Heart left ventricle (tissue), 16 donors: ENCODE data around the gene TUBA8. TPM values are rescaled to one million over a fixed set of nuclear protein-coding genes. Genes with fewer than 3 reads are reported as not detected.

Experiments
- ATAC-seq, 4 donors: fragments of 200-7000 bp; cut with Tn5 transposase; one replicate each; pipeline ENCODE4 v1.9.1; 2020 to 2022; ENCODE audit warnings: moderate library complexity in 4 of 4, mild to moderate bottlenecking in 3 of 4, moderate number of reproducible peaks in 1 of 4
- DNase-seq, 5 donors: peaks; one replicate each; pipeline ENCODE4 v3.0.0-alpha.2; 2020
- H3K27ac ChIP-seq, 12 donors: fragments of 200-600 bp; sonication (generic) in 4 of 12; one replicate each; pipeline versions ENCODE4 v1.5.0 to v1.8.0; 2016 to 2022; ENCODE audit warnings: mild to moderate bottlenecking in 2 of 12
- H3K27me3 ChIP-seq, 9 donors: fragments of 200-600 bp; sonication (generic) in 2 of 9; one replicate each; pipeline versions ENCODE4 v1.5.1 to v1.8.0; 2016 to 2022; ENCODE audit warnings: mild to moderate bottlenecking in 3 of 9
- H3K36me3 ChIP-seq, 9 donors: fragments of 200-600 bp; sonication (generic) in 2 of 9; one replicate each; pipeline versions ENCODE4 v1.5.0 to v1.8.0; 2018 to 2022; ENCODE audit warnings: mild to moderate bottlenecking in 2 of 9
- H3K4me1 ChIP-seq, 12 donors: fragments of 200-600 bp; sonication (generic) in 4 of 12; one replicate each; pipeline versions ENCODE4 v1.5.0 to v1.8.0; 2016 to 2022; ENCODE audit warnings: mild to moderate bottlenecking in 3 of 12
- H3K4me3 ChIP-seq, 12 donors: fragments of 200-600 bp; sonication (generic) in 4 of 12; one replicate each; pipeline versions ENCODE4 v1.5.0 to v1.8.0; 2017 to 2022; ENCODE audit warnings: mild to moderate bottlenecking in 9 of 12, moderate library complexity in 4 of 12
- H3K9me3 ChIP-seq, 12 donors: fragments of 200-600 bp; sonication (generic) in 4 of 12; one replicate each; pipeline versions ENCODE4 v1.5.0 to v1.8.0; 2016 to 2022; ENCODE audit warnings: mild to moderate bottlenecking in 1 of 12
- CTCF ChIP-seq, 12 donors: fragments of 200-600 bp; sonication (generic) in 4 of 12; IDR thresholded peaks; one replicate each; pipeline versions ENCODE4 v1.5.0 to v1.8.0; 2018 to 2022; ENCODE audit warnings: antibody characterized with exemption in 12 of 12, mild to moderate bottlenecking in 5 of 12
- POLR2A ChIP-seq, 2 donors: fragments of 450-650 bp; IDR thresholded peaks; one replicate each; pipeline ENCODE4 v1.6.1; 2017; ENCODE audit warnings: antibody characterized with exemption in 2 of 2, mild to moderate bottlenecking in 2 of 2, moderate library complexity in 2 of 2
- WGBS, 4 donors: extraction: QIAGEN DNeasy Blood & Tissue Kit in 2 of 4; methylation state at CpG; one replicate each; pipeline versions ENCODE4 v1.1.5 to v1.1.7; 2013 to 2018; 5-methylcytosine and 5-hydroxymethylcytosine counted together
- intact Hi-C, 10 donors: fragments of 100-400 bp; cut with DNase I; formaldehyde crosslinking; loops; one replicate each; pipeline versions ENCODE4 v1.11.1 to v1.14.2; 2022
- polyA plus RNA-seq, 2 donors: library from polyadenylated mRNA; stranded (reverse); fragments of 200-250 nt; gene quantifications; one replicate each; pipeline ENCODE4 v1.2.3, GENCODE V29; 2013
- total RNA-seq, 9 donors: library from RNA; depleted of rRNA in 2 of 9; stranded (reverse); fragments of >200 nt in 2 of 9; fragmentation: NEBNext Ultra II Directional in 3 of 9; extraction: Animal tissue kit (Norgen Biotek cat#: 25700) in 3 of 9; gene quantifications; one replicate each; pipeline versions ENCODE4 v1.1.0 to v1.2.4, GENCODE V29; 2016 to 2023
- donor health status: ischemic (EF 13 %, LVEDD 7.1; RV severe dilation, severe dysfunction).
- donor health status: healthy with polysubstance abuse.
- donor health status: DM: no; HTN: yes; CAD: no.
- donor health status: DM: no; HTN: no; CAD: no.
- donor health status: ischemic (EF 25% LVEDD 6.9; RV normal size, moderate dysfunction).
- donor health status: ischemic (EF 25% LVEDD 5.7; RV mildly dilated, moderate dysfunction).
- donor health status: healthy.
- donor health status: DM: yes; HTN: yes; CAD: no.
- donor health status: ischemic (EF 35%, LVEDD 5.7; RV mildly dilated, moderate dysfunction).
- donor health status: nonischemic (EF 11% LVEDD 7.7; RV severe dilation, severe dysfunction).
- donor health status: DM: yes; HTN: yes; CAD: no.
- donor health status: PGD.
- donor health status: ischemic (EF 29% LVEDD 5.4; RV normal size, mild dysfunction).
- donor health status: nonischemic (EF 23%, LVEDD 6.1; RV moderate dilation, normal function).

Gene TUBA8
- total and polyA plus RNA-seq, 11 donors, result 44.1 to 338 (median 92.2) TPM

- H3K4me1 ChIP-seq, result peaks cover 3 to 27% (median 19%) of the 10 kb centered on the region in 12 donors
- H3K27ac ChIP-seq, result no peak overlapping the region
- peaks cover 0 to 73% (median 67%) of the 10 kb centered on the region in 9 donors for H3K36me3 ChIP-seq
- no peaks in the 10 kb centered on the region for H3K27me3 ChIP-seq
- DNase-seq (no peak), ATAC-seq (no peak)
- H3K4me3 ChIP-seq, result no peak overlapping the region
- no peak for TF ChIP-seq CTCF (IDR thresholded peaks at IDR 0.05)
- TF ChIP-seq POLR2A (IDR thresholded peaks at IDR 0.05), result no peak
- H3K9me3 ChIP-seq, result no peaks in the 10 kb centered on the region
- 61 to 81% (median 70%) methylated on average over 5 of the region's 5 CpGs for WGBS, 4 donors
- intact Hi-C loops, result no loop called here
Measured at GRCh38 chr22:18081416-18081815, 29.2 kb upstream of the TUBA8 start.

GRCh38 chr22:18082467-18082866 is 28.1 kb upstream of the TUBA8 start:
- ATAC-seq, result no peak
- H3K27me3 ChIP-seq, result no peaks in the 10 kb centered on the region
- H3K36me3 ChIP-seq, result peaks cover 0 to 83% (median 77%) of the 10 kb centered on the region in 9 donors
- H3K4me3 ChIP-seq, result no peak overlapping the region
- intact Hi-C loops, result no loop called here
- H3K9me3 ChIP-seq, result no peaks in the 10 kb centered on the region
- no peak for DNase-seq
- H3K4me1 ChIP-seq, result peaks cover 0 to 16% (median 11%) of the 10 kb centered on the region in 12 donors
- H3K27ac ChIP-seq, result no peak overlapping the region
- TF ChIP-seq POLR2A (IDR thresholded peaks at IDR 0.05), result no peak
- TF ChIP-seq CTCF (IDR thresholded peaks at IDR 0.05), result no peak
- 66 to 81% (median 69%) methylated on average over 2 of the region's 2 CpGs for WGBS, 4 donors

- 93 to 96% (median 94%) methylated on average over 9 to 10 of the region's 10 CpGs for WGBS, 4 donors
- H3K4me1 ChIP-seq, result peaks cover 0 to 15% (median 10%) of the 10 kb centered on the region in 12 donors
- no peak overlapping the region for H3K27ac ChIP-seq
- ATAC-seq (no peak), DNase-seq (no peak)
- intact Hi-C loops, result no loop called here
- no peak overlapping the region for H3K4me3 ChIP-seq
- TF ChIP-seq CTCF (IDR thresholded peaks at IDR 0.05), result no peak
- no peak for TF ChIP-seq POLR2A (IDR thresholded peaks at IDR 0.05)
- no peaks in the 10 kb centered on the region for H3K9me3 ChIP-seq
- peaks cover 0 to 93% (median 86%) of the 10 kb centered on the region in 9 donors for H3K36me3 ChIP-seq
- no peaks in the 10 kb centered on the region for H3K27me3 ChIP-seq
Measured at GRCh38 chr22:18083406-18083805, 27.2 kb upstream of the TUBA8 start.

- intact Hi-C loops, result no loop called here
- peaks cover 0 to 10% (median 2%) of the 10 kb centered on the region in 12 donors for H3K4me1 ChIP-seq
- H3K27me3 ChIP-seq, result no peaks in the 10 kb centered on the region
- no peak for TF ChIP-seq POLR2A (IDR thresholded peaks at IDR 0.05)
- no peak for TF ChIP-seq CTCF (IDR thresholded peaks at IDR 0.05)
- H3K9me3 ChIP-seq, result no peaks in the 10 kb centered on the region
- no peak overlapping the region for H3K27ac ChIP-seq
- peak in 1 of 4 donors; percentile 32 for ATAC-seq
- H3K4me3 ChIP-seq, result no peak overlapping the region
- no peak for DNase-seq
- peaks cover 0 to 96% (median 88%) of the 10 kb centered on the region in 9 donors for H3K36me3 ChIP-seq
Measured at GRCh38 chr22:18085188-18085587, 25.4 kb upstream of the TUBA8 start.
